ENCODE results near the gene ROBO1.
"Not testable (repeated sequence)": the region's sequence is repeated elsewhere in the genome, so short reads cannot be mapped to it uniquely, and the experiment has no call there.

ROBO1 gene

GRCh38 chr3:79217096-79217495, 550.7 kb downstream of the ROBO1 start:
- no peak for DNase-seq

- no peak for DNase-seq
These were observed 552.5 kb downstream of the ROBO1 start for GRCh38 chr3:79215286-79215685.

- DNase-seq = no peak
These were observed 556.0 kb downstream of the ROBO1 start for GRCh38 chr3:79211586-79212359.

- no peak for DNase-seq
These were observed 563.4 kb downstream of the ROBO1 start for GRCh38 chr3:79204351-79204750.

GRCh38 chr3:79203144-79203519, 564.7 kb downstream of the ROBO1 start:
- no peak for DNase-seq

- DNase-seq = no peak
These were observed 565.2 kb downstream of the ROBO1 start for GRCh38 chr3:79202471-79203143.

- DNase-seq = no peak
These were observed 567.3 kb downstream of the ROBO1 start for GRCh38 chr3:79200456-79200855.

GRCh38 chr3:79199966-79200365, 567.8 kb downstream of the ROBO1 start:
- no peak for DNase-seq

GRCh38 chr3:79187426-79187825, 580.4 kb downstream of the ROBO1 start:
- no peak for DNase-seq

- no peak for DNase-seq
These were observed 583.5 kb downstream of the ROBO1 start for GRCh38 chr3:79184251-79184650.

- no peak for DNase-seq
These were observed 584.3 kb downstream of the ROBO1 start for GRCh38 chr3:79183496-79183895.

GRCh38 chr3:79178471-79179180, 589.2 kb downstream of the ROBO1 start:
- no peak for DNase-seq

GRCh38 chr3:79175870-79176269, 591.9 kb downstream of the ROBO1 start:
- no peak for DNase-seq

GRCh38 chr3:79173259-79173658, 594.5 kb downstream of the ROBO1 start:
- DNase-seq = not testable (repeated sequence)

GRCh38 chr3:79172241-79172640, 595.6 kb downstream of the ROBO1 start:
- no peak for DNase-seq

- DNase-seq = no peak
These were observed 597.8 kb downstream of the ROBO1 start for GRCh38 chr3:79170021-79170420.

GRCh38 chr3:79167651-79168416, 600.0 kb downstream of the ROBO1 start:
- DNase-seq = no peak

GRCh38 chr3:79162653-79163052, 605.1 kb downstream of the ROBO1 start:
- DNase-seq = no peak

- no peak for DNase-seq
These were observed 605.9 kb downstream of the ROBO1 start for GRCh38 chr3:79161941-79162340.

- DNase-seq = no peak
These were observed 607.4 kb downstream of the ROBO1 start for GRCh38 chr3:79160421-79160820.

- DNase-seq = no peak
These were observed 608.1 kb downstream of the ROBO1 start for GRCh38 chr3:79159736-79160135.

GRCh38 chr3:79157191-79157590, 610.6 kb downstream of the ROBO1 start:
- DNase-seq = no peak

- DNase-seq = no peak
These were observed 612.9 kb downstream of the ROBO1 start for GRCh38 chr3:79154865-79155264.

Measured in RPMI8226 (cell line).